ENCODE measurements around the gene FOXP1. TPM values are rescaled to one million over a fixed set of nuclear protein-coding genes. Genes with fewer than 3 reads are reported as not detected.

FOXP1 gene
- total RNA-seq, 2 experiments from 2014 or later, result 493 to 508 TPM

GRCh38 chr3:71077070-71077469, 506.5 kb downstream of the FOXP1 start:
- H3K4me1 ChIP-seq (ENCODE audit: insufficient read depth, low read length), result peaks cover 49% of the 10 kb centered on the region
- POLR2A ChIA-PET, result interaction anchor here (0.8 to 2.5 kb wide), 3 partner anchors 10 to 66 kb away, joined by 3 to 14 read pairs (median 4); no protein-coding TSS in a partner anchor

DNA sequence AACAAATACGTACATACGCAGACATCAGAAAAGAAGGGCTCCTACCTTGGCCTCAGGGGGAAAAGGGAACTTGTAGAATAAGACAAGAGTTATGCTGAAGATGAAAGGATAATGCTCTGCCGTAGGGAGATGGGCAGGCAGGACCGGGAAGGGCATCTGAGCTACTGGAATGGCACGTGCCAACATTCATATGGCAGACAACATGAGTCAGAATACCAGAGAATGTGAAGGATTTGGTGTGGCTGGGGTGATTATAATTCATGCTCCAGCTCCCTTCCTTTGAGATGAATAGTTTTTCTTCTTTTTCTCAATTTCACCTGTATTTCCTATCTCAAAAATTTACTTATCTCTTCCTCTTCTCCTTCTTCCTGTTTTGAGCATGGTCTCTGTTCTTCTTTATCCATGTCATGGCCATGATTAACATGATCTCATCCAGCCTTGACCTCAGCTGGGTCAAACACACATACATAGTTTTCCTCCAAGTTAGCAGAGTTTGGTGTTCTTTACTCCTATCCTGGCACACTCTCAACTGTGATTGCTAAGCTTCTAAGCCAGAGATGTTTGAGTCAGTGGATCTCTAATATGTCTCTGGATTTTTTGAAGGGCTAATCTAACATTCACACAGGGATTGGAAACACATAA, 507.0 kb downstream of the FOXP1 start:
- no peak overlapping the region for H3K4me3 ChIP-seq (ENCODE audit: low read length)
- no peak overlapping the region for H3K4me3 Mint-ChIP-seq
- ATAC-seq (ENCODE audit: poor library complexity) (no peak), DNase-seq (no peak)
- no peak for TF ChIP-seq CTCF (IDR thresholded peaks at IDR 0.05)
- CTCF ChIA-PET, result interaction anchor here (1.0 kb wide), 1 partner anchor 55 kb away, joined by 7 read pairs; no protein-coding TSS in a partner anchor
- H3K27me3 Mint-ChIP-seq, result no peaks in the 10 kb centered on the region
- peaks cover 47% of the 10 kb centered on the region for H3K4me1 ChIP-seq (ENCODE audit: insufficient read depth, low read length)
- intact Hi-C loops (cut with DNase I, micrococcal nuclease), result loop anchor here in 1 of 2 experiments (10.0 kb wide), 1 partner anchor 522 kb away; no protein-coding TSS in a partner anchor
- peaks cover 13% of the 10 kb centered on the region for H3K36me3 ChIP-seq (ENCODE audit: insufficient read depth, low read length)
- H3K36me3 Mint-ChIP-seq (ENCODE audit: low read depth), result peaks cover 62% of the 10 kb centered on the region
- POLR2A ChIA-PET, result interaction anchor here (0.8 to 2.5 kb wide), 3 partner anchors 10 to 66 kb away, joined by 3 to 14 read pairs (median 4); no protein-coding TSS in a partner anchor
- H3K9me3 ChIP-seq (ENCODE audit: control insufficient read depth in 1 of 2, insufficient read depth in 1 of 2, low read length in 2 of 2), result no peaks in the 10 kb centered on the region
- peak overlapping the region; percentile 86 for H3K27ac Mint-ChIP-seq
- H3K4me1 Mint-ChIP-seq (ENCODE audit: low read depth), result peaks cover 93% of the 10 kb centered on the region
- no peaks in the 10 kb centered on the region for H3K27me3 ChIP-seq (ENCODE audit: control insufficient read depth in 1 of 2, insufficient read depth in 2 of 2, low read length in 2 of 2)
- no peaks in the 10 kb centered on the region for H3K9me3 Mint-ChIP-seq
- peak overlapping the region in 1 of 2 donors; percentile 29 for H3K27ac ChIP-seq (ENCODE audit: low read depth in 1 of 2, low read length in 2 of 2)

More at GRCh38 chr3:71077070-71077469, 506.5 kb downstream of the FOXP1 start:
- CTCF ChIA-PET, result interaction anchor here (1.0 kb wide), 1 partner anchor 54 kb away, joined by 7 read pairs; no protein-coding TSS in a partner anchor
- Histone ChIP-seq H3K9me3 (ENCODE audit: control insufficient read depth in 1 of 2, insufficient read depth in 1 of 2, low read length in 2 of 2) (no peaks in the 10 kb centered on the region), H3K27me3 (ENCODE audit: control insufficient read depth in 1 of 2, insufficient read depth in 2 of 2, low read length in 2 of 2) (no peaks in the 10 kb centered on the region), H3K27ac (ENCODE audit: low read depth in 1 of 2, low read length in 2 of 2) (peak overlapping the region in 1 of 2 donors; percentile 26), H3K4me3 (ENCODE audit: low read length) (no peak overlapping the region), H3K36me3 (ENCODE audit: insufficient read depth, low read length) (peaks cover 13% of the 10 kb centered on the region)
- ATAC-seq (ENCODE audit: poor library complexity) (no peak), DNase-seq (no peak)
- peaks cover 90% of the 10 kb centered on the region for H3K4me1 Mint-ChIP-seq (ENCODE audit: low read depth)
- H3K27ac Mint-ChIP-seq, result peak overlapping the region; percentile 86
- TF ChIP-seq CTCF (IDR thresholded peaks at IDR 0.05), result no peak
- H3K36me3 Mint-ChIP-seq (ENCODE audit: low read depth), result peaks cover 63% of the 10 kb centered on the region
- H3K9me3 Mint-ChIP-seq, result no peaks in the 10 kb centered on the region
- intact Hi-C loops (cut with DNase I, micrococcal nuclease), result loop anchor here in 1 of 2 experiments (10.0 kb wide), 1 partner anchor 522 kb away; no protein-coding TSS in a partner anchor
- peak overlapping the region; percentile 35 for H3K4me3 Mint-ChIP-seq
- H3K27me3 Mint-ChIP-seq, result no peaks in the 10 kb centered on the region

GRCh38 chr3:71075494-71075893, 508.0 kb downstream of the FOXP1 start:
- Histone ChIP-seq H3K27me3 (ENCODE audit: control insufficient read depth in 1 of 2, insufficient read depth in 2 of 2, low read length in 2 of 2) (no peaks in the 10 kb centered on the region), H3K27ac (ENCODE audit: low read depth in 1 of 2, low read length in 2 of 2) (no peak overlapping the region), H3K4me1 (ENCODE audit: insufficient read depth, low read length) (peaks cover 47% of the 10 kb centered on the region), H3K9me3 (ENCODE audit: control insufficient read depth in 1 of 2, insufficient read depth in 1 of 2, low read length in 2 of 2) (no peaks in the 10 kb centered on the region), H3K36me3 (ENCODE audit: insufficient read depth, low read length) (peaks cover 13% of the 10 kb centered on the region), H3K4me3 (ENCODE audit: low read length) (no peak overlapping the region)
- ChIA-PET POLR2A (interaction anchor here (0.9 kb wide), 1 partner anchor 11 kb away, joined by 3 read pairs; no protein-coding TSS in a partner anchor), CTCF (no interaction called here)
- DNase-seq (no peak), ATAC-seq (ENCODE audit: poor library complexity) (no peak)
- Mint-ChIP-seq H3K36me3 (ENCODE audit: low read depth) (peaks cover 54% of the 10 kb centered on the region), H3K4me3 (no peak overlapping the region), H3K4me1 (ENCODE audit: low read depth) (peaks cover 93% of the 10 kb centered on the region), H3K27me3 (no peaks in the 10 kb centered on the region), H3K9me3 (no peaks in the 10 kb centered on the region), H3K27ac (peak overlapping the region; percentile 86)
- intact Hi-C loops (cut with DNase I, micrococcal nuclease), result loop anchor here in 1 of 2 experiments (10.0 kb wide), 1 partner anchor 521 kb away; no protein-coding TSS in a partner anchor
- TF ChIP-seq CTCF (IDR thresholded peaks at IDR 0.05), result no peak
